DMS53 (cell line): ENCODE data around the gene DAG1.

Experiments
- DNase-seq: peaks from one replicate; lab custom pipeline; 2025; lab: John Stamatoyannopoulos, UW

DAG1 gene

DNA sequence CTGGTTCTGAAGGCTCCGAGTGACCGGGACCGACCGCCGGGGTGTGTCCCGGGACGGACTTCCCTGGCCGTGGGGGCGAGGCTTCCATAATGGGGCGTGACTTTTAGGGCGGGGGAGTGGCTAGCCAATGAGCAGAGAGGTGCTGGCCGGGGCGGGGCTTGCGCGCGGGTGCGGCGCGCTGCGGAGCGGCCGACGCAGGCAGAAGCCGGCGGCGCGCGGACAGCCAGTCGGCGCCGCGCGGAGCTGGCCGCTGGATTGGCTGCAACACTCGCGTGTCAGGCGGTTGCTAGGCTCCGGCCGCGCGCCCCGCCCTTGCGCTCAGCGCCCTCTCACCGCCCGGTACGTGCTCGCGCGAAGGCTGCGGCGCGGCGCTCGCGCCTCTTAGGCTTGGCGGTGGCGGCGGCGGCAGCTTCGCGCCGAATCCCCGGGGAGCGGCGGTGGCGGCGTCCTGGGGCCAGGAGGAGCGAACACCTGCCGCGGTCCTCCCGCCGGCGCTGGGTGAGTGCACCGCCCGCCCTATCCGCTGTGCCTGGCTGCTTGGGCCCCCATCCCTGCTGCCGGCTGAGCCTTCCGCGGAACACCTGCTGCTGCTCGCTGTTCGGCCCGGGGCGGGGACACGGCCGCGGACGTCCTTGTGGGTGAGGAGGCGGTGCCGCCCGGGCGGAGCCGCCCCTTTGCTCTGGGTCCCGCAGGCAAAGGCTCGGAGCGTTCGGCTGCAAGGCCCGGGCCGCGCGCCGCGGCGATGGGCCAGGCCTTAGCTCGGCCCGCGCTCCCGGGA, at the start of gene DAG1:
Gene DAG1, plus strand, starts transcription at position 332 of the 778 bp plus-strand sequence. CDS start 40,268 bp downstream, outside the sequence.
- DNase-seq: peak; percentile 92

GRCh38 chr3:49421890-49422378, 48.1 kb upstream of the DAG1 start:
- DNase-seq: no peak

- DNase-seq: no peak
Measured at GRCh38 chr3:49422379-49423248, 47.5 kb upstream of the DAG1 start, which contains the start of gene AMT. Gene AMT, minus strand, starts transcription at chr3:49422473. Its CDS starts 23 bp downstream, at chr3:49422450.

- no peak for DNase-seq
Measured at GRCh38 chr3:49424816-49425215, 45.3 kb upstream of the DAG1 start.

GRCh38 chr3:49427586-49427985, 42.5 kb upstream of the DAG1 start:
- no peak for DNase-seq

GRCh38 chr3:49428752-49429080, 41.4 kb upstream of the DAG1 start:
- DNase-seq: peak; percentile 47

GRCh38 chr3:49434731-49435130, 35.3 kb upstream of the DAG1 start:
- no peak for DNase-seq

DNA sequence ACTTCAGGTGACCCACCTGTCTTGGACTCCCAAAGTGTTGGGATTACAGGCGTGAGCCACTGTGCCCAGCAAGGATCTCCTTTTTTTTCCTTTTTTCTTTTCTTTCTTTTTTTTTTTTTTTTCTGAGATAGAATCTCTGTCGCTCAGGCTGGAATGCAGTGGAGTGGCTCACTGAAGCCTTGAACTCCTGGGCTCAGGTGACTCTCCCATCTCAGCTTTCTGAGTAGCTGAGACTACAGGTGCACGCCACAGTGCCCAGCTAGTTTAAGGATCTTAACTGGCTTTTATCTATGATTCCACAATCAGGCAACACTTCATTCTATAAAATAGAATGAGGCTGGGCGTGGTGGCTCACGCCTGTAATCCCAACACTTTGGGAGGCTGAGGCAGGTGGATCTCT, 24.7 kb upstream of the DAG1 start:
- DNase-seq: no peak

DNA sequence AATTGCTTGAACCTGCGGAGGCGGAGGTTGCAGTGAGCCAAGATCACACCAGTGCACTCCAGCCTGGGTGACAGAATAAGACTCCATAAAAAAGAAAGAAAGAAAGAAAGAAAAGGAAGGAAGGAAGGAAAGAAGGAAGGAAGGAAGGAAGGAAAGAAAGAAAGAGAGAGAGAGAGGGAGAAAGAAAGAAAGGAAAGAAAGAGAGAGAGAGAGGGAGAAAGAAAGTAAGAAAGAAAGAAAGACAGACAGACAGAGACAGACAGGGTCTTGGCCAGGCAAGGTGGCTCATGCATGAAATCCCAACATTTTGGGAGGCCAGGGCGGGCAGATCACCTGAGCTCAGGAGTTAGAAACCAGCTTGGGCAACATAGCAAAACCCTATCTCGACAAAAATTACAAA, 16.4 kb upstream of the DAG1 start:
- no peak for DNase-seq

- DNase-seq: peak; percentile 27
Measured at GRCh38 chr3:49454458-49454857, 15.6 kb upstream of the DAG1 start.

DNA sequence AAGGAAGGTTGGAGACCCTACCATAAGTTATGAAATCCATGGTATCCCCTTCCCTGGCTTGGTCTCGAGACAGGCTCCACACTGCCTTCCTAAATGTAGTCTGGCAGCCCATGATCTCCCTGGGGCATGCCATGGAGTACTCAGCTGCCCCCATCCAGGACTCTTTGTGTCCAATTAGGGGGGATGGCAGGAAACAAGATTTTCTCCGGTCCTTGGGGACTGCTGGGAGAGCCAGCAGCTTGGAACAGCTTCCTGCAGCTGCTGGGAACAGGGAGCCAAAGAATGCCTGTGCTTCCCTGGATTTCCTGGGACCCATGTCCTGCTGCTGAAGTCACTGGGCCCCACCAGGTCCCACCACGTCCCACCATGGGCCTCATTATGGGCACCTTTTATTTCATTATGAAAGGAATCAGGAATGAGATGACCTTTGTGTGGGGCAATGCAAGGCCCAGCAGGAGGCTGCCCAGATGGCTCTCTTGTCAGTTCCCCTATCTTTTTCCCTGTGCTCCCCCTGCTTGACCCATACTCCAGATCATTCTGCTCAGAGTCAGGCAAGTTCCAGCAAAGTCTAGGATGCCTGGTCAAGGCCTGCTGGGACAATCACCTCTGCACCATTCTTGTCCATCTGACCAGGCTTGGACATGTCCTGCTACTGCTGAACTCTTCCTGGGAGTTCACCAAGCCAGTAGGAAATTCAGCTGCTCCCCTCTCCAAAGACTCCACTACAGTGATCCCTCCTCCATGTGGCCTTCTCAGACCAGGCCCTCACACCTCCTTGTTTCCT, 15.0 kb upstream of the DAG1 start:
- no peak for DNase-seq

DNA sequence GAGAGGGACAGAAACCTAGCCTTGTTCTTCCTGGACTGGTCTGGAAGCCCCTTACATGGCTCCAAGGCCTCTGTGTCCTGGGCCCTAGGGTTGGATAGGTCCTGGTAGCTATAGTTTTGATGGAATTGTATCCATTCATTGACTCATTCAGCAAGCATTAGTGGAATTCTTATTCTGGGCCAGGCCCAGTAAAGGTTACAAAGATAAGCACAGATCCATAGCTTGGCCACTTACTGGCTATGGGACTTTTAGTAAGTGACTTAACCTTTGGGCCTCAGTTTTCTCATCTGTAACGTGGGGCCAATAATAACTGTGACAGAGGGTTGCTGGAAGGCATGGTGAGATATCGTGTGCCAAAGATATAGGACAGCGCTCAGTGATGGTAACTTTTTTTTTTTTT, 13.6 kb upstream of the DAG1 start:
- no peak for DNase-seq

DNA sequence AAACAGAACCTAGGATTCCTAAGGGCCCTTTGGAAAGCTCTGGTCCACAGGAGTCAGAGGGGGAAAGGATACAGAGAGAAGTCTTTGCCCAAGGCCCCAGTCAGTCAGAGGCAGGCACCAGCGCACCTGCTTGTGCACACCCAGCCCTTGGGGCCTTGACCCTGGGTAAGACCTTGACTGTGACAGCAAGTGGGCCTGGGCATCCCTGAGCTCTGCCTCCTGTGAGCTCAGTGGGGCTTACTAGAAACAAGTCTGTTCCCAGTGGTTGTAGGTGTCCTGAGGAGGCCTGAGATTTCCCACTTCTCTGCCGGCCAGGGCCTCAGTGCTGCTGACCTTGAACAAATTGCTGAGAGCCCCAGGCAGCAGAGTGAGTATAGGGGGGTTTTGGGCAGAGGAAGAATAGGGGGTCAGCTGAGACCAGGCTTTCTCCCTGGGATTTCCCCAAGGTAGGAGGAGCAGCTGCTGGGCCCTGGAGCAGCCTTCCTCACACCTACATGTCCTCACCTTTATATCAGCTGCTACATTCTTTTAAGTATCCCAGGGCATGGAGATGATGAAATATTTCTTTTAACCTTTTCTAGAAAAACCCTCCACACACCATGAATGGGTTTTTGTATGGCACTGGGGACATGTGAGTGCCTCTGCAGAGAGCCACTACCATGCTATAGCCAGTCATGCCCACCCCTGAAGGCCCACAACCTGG, 9.7 kb upstream of the DAG1 start:
- DNase-seq: no peak

GRCh38 chr3:49460956-49461355, 9.1 kb upstream of the DAG1 start:
- no peak for DNase-seq

- no peak for DNase-seq
Measured at GRCh38 chr3:49461443-49462171, 8.5 kb upstream of the DAG1 start.

- DNase-seq: no peak
Measured at GRCh38 chr3:49462222-49462621, 7.8 kb upstream of the DAG1 start.

DNA sequence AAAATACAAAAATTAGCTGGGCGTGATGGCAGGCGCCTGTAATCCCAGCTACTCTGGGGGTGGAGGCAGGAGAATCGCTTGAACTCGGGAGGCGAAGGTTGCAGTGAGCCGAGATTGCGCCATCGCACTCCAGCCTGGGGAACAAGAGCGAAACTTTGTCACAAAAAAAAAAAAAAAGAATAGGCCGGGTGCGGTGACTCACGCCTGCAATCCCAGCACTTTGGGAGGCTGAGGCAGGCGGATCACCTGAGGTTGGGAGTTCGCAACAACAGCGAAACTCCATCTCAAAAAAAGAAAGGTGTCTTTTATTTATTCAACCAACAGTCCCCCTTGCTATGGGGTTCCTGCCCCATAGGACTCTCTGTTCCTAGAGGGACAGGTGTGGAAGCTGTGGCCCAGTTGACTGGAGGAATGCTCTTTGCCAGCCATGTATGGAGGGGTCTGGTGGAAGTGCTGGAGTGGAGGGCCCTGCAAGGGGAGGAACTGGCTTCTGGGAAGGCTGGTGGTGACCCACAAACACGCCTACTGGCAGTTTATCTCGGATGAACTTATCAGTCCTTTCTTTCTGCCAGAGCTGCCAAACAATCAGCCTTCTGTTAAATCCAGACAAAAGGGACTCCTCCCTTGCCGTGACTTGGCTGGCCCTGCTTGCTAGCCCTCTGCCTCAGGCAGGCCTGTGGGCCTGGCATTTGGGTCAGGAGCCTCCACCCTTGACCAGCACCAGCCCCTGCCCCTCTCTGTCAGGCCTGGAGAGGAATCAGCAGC, 4.6 kb upstream of the DAG1 start:
- no peak for DNase-seq

DNA sequence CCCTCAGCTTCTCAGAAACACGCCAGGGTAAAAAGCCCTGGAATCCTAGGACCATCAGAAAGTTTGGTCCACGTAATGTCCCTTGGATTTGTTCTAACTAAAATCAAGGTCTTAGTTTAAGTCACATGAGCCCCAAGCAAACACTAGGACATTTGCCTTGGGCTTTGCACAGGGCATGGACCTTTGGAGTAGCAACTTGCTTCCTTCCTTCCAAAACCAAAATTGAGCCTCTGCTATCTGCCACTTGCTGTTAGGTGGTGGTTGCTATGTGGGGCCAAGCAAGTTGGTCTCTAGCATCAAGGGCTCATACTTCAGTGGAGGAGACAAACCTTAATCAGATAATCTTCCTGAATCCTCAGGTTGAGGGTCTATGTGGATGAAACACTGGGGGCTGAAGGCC, 4.0 kb upstream of the DAG1 start:
- no peak for DNase-seq

GRCh38 chr3:49469037-49469935, 781 bp upstream of the DAG1 start:
- peak; percentile 67 for DNase-seq
